K562 (cell line): ENCODE data around the gene PARD6A. TPM values are rescaled to one million over a fixed set of nuclear protein-coding genes. Genes with fewer than 3 reads are reported as not detected.

Source experiments
- ATAC-seq: fragments of 200-7000 bp; cut with Tn5 transposase; 3 replicates; pipeline ENCODE4 v1.9.1; 2020; ENCODE audit warnings: moderate library complexity
- BruUV-seq: library from RNA; stranded (reverse); fragments of 400-500 nt; replicated peaks from 2 replicates; lab custom pipeline; 2021; lab: Mats Ljungman, UMichigan
- CTCF ChIA-PET: fragments of 300-600 bp; formaldehyde crosslinking; extraction: SDS; loops from one replicate; lab custom pipeline; 2021; ENCODE audit warnings: low intra/inter-chr PET ratio; lab: Yijun Ruan, JAX
- POLR2A ChIA-PET: fragments of 300-600, 350-650 bp; sonication (Branson Sonifier 250); formaldehyde crosslinking; extraction: SDS; loops from one replicate; lab custom pipeline; 2021; ENCODE audit warnings: antibody characterized with exemption, inconsistent platforms; lab: Yijun Ruan, JAX
- DNase-seq, 4 experiments: peaks; one replicate each; pipeline versions ENCODE4 v3.0.0 to v3.0.0-alpha.2; 2011 to 2018; ENCODE audit warnings: low spot score in 3 of 4, mixed read lengths in 3 of 4; ENCODE audit errors: extremely low read depth in 1 of 4
- FAIRE-seq: peaks from 2 replicates; lab custom pipeline; 2011; peaks lifted over from hg19 to GRCh38; lab: Jason Lieb, UNC
- H2AFZ ChIP-seq: 2 replicates; pipeline ENCODE4 v1.6.0; 2011; ENCODE audit warnings: low read depth, low read length, control low read depth, inconsistent platforms
- H3K27ac ChIP-seq: fragments of 200-600 bp; 3 replicates; pipeline ENCODE4 v1.8.0; 2011; ENCODE audit warnings: low read depth, mild to moderate bottlenecking, control low read depth, inconsistent platforms, low read length, moderate library complexity, mixed read lengths; ENCODE audit errors: extremely low read depth
- H3K27me3 ChIP-seq, 2 experiments: fragments of 300-600 bp in 1 of 2; 2 replicates in 1 of 2; 3 replicates in 1 of 2; pipeline versions ENCODE4 v1.6.0 to v1.8.0; 2011; ENCODE audit warnings: inconsistent platforms in 2 of 2, low read length in 2 of 2, mild to moderate bottlenecking in 1 of 2, mixed read lengths in 1 of 2, moderate library complexity in 1 of 2; ENCODE audit not compliant: control insufficient read depth in 2 of 2, insufficient read depth in 2 of 2
- H3K36me3 ChIP-seq: fragments of 300-600 bp; 3 replicates; pipeline ENCODE4 v1.8.0; 2011; ENCODE audit warnings: mild to moderate bottlenecking, low read length, inconsistent platforms; ENCODE audit not compliant: control insufficient read depth, insufficient read depth
- H3K4me1 ChIP-seq, 2 experiments: fragments of 200-600 bp in 1 of 2; replicated peaks in 1 of 2; 2 replicates in 1 of 2; 3 replicates in 1 of 2; pipeline versions ENCODE4 v1.5.1 to v1.8.0; 2011; ENCODE audit warnings: inconsistent platforms in 2 of 2, low read length in 2 of 2, mild to moderate bottlenecking in 1 of 2, mixed read lengths in 1 of 2, moderate library complexity in 1 of 2; ENCODE audit not compliant: control insufficient read depth in 2 of 2, insufficient read depth in 2 of 2
- H3K4me2 ChIP-seq: 2 replicates; pipeline ENCODE4 v1.6.1; 2011; ENCODE audit warnings: low read length, control low read depth, inconsistent platforms, mixed read lengths; ENCODE audit not compliant: insufficient read depth
- H3K4me3 ChIP-seq: fragments of 200-600 bp; sonication (generic), shearing (Covaris generic); 2 replicates; pipeline ENCODE4 v1.5.1; 2016; ENCODE audit warnings: control low read depth, inconsistent platforms
- H3K79me2 ChIP-seq: fragments of 200-600 bp; 3 replicates; pipeline ENCODE4 v1.8.0; 2011; ENCODE audit warnings: low read length, inconsistent platforms; ENCODE audit not compliant: control insufficient read depth, insufficient read depth
- H3K9ac ChIP-seq, 2 experiments: 2 replicates each; pipeline versions ENCODE4 v1.6.0 to v1.6.1; 2011; ENCODE audit warnings: low read depth in 2 of 2, low read length in 2 of 2, control low read depth in 1 of 2, inconsistent platforms in 1 of 2, mild to moderate bottlenecking in 1 of 2, mixed read lengths in 1 of 2; ENCODE audit not compliant: insufficient read depth in 1 of 2
- H3K9me1 ChIP-seq: one replicate; pipeline ENCODE4 v1.6.0; 2011; ENCODE audit warnings: inconsistent platforms, mild to moderate bottlenecking, low read length, moderate library complexity; ENCODE audit not compliant: control insufficient read depth, insufficient read depth
- H3K9me3 ChIP-seq: replicated peaks from 2 replicates; pipeline ENCODE4 v1.5.1; 2011; ENCODE audit warnings: low read depth, low read length, inconsistent platforms; ENCODE audit not compliant: control insufficient read depth, insufficient read depth
- H4K20me1 ChIP-seq: replicated peaks from 2 replicates; pipeline ENCODE4 v1.6.1; 2011; ENCODE audit warnings: low read length, inconsistent platforms, mixed read lengths; ENCODE audit not compliant: control insufficient read depth, insufficient read depth
- ATF7 ChIP-seq: fragments of 450-650 bp; IDR thresholded peaks from 2 replicates; pipeline ENCODE4 v1.7.1; 2014; ENCODE audit warnings: mild to moderate bottlenecking, moderate library complexity
- BCOR ChIP-seq: fragments of 450-650 bp; IDR thresholded peaks from 2 replicates; pipeline ENCODE4 v1.6.1; 2016
- CREM ChIP-seq: IDR thresholded peaks from 2 replicates; pipeline ENCODE4 v1.6.1; 2014; ENCODE audit warnings: antibody characterized with exemption, low read depth
- DIDO1 ChIP-seq: fragments of 450-650 bp; IDR thresholded peaks from 2 replicates; pipeline ENCODE4 v1.6.1; 2016; ENCODE audit warnings: low read depth, missing biosample characterization, missing genetic modification characterization
- E2F3 ChIP-seq: fragments of 250-450 bp; sonication (Bioruptor Pico); IDR thresholded peaks from 2 replicates; pipeline ENCODE4 v1.4.0; 2020; ENCODE audit warnings: mild to moderate bottlenecking
- FOXM1 ChIP-seq, 2 experiments: fragments of 450-650 bp in 1 of 2; sonication (generic) in 1 of 2; formaldehyde crosslinking in 1 of 2; IDR thresholded peaks; 2 replicates each; pipeline versions ENCODE4 v1.6.1 to v1.9.0; 2017 to 2022; ENCODE audit warnings: low read depth in 2 of 2, mild to moderate bottlenecking in 2 of 2, missing genetic modification reagents in 1 of 2, moderate library complexity in 1 of 2
- GABPB1 ChIP-seq: sonication (generic); formaldehyde crosslinking; IDR thresholded peaks from 2 replicates; pipeline ENCODE4 v1.8.0; 2022; ENCODE audit warnings: mild to moderate bottlenecking, missing genetic modification reagents
- NCOA6 ChIP-seq: fragments of 450-650 bp; IDR thresholded peaks from 2 replicates; pipeline ENCODE4 v1.6.1; 2017; ENCODE audit warnings: mild to moderate bottlenecking
- RFX5 ChIP-seq: IDR thresholded peaks from 2 replicates; pipeline ENCODE4 v1.6.1; 2011; ENCODE audit warnings: low read depth, mild to moderate bottlenecking, improper control_type of control experiment, low read length
- SNRNP70 ChIP-seq: fragments of 200-400 bp; formaldehyde crosslinking; optimal IDR thresholded peaks from 2 replicates; pipeline ENCODE3; 2017; ENCODE audit warnings: low read depth, low read length
- SOX6 ChIP-seq: fragments of 450-650 bp; IDR thresholded peaks from 2 replicates; pipeline ENCODE4 v1.6.1; 2014; ENCODE audit warnings: mild to moderate bottlenecking
- SUPT5H ChIP-seq: fragments of 450-650 bp; IDR thresholded peaks from 2 replicates; pipeline ENCODE4 v1.6.1; 2016
- TEAD1 ChIP-seq, 2 experiments: fragments of 450-650 bp in 1 of 2; sonication (generic) in 1 of 2; formaldehyde crosslinking; IDR thresholded peaks; 2 replicates each; pipeline versions ENCODE4 v1.4.0 to v1.8.0; 2020 to 2022; ENCODE audit warnings: mild to moderate bottlenecking in 2 of 2, missing genetic modification reagents in 1 of 2
- ZFPM2 ChIP-seq: fragments of 250-450 bp; sonication (Bioruptor Pico); IDR thresholded peaks from 2 replicates; pipeline ENCODE4 v1.5.1; 2022; ENCODE audit warnings: mild to moderate bottlenecking
- WGBS: fragments of 100-300 bp; shearing (Covaris generic); methylation state at CpG from one replicate; pipeline ENCODE4 v1.1.6; 2016; ENCODE audit warnings: low coverage, mixed read lengths; ENCODE audit not compliant: insufficient coverage; ENCODE audit errors: missing lambda C conversion rate; 5-methylcytosine and 5-hydroxymethylcytosine counted together
- in situ Hi-C: fragments of 300-500 bp; cut with MboI; formaldehyde crosslinking; loops from 4 replicates; pipeline ENCODE4 v1.15.0; 2018; ENCODE audit warnings: inconsistent platforms, mixed read lengths
- intact Hi-C: fragments of 100-400 bp; cut with micrococcal nuclease; formaldehyde crosslinking; loops from 2 replicates; pipeline ENCODE4 v1.14.2; 2022
- polyA plus RNA-seq, 8 experiments: library from polyadenylated mRNA; depleted of rRNA in 4 of 8; stranded (reverse) in 5 of 8; unstranded in 3 of 8; fragments of >200 nt; fragmentation: Nextera tagmentation in 2 of 8; fragmentation: Illumina TruSeq in 1 of 8; extraction: Ambion mirVana in 2 of 8; extraction: Trizol in 1 of 8; gene quantifications; 2 replicates each; pipeline versions ENCODE4 v1.2.1 to v1.2.3, GENCODE V29; 2011 to 2014; ENCODE audit warnings: inconsistent platforms in 1 of 8, missing spikeins in 1 of 8
- total RNA-seq, 7 experiments: library from RNA; depleted of rRNA in 6 of 7; stranded (reverse); fragments of >200 nt in 6 of 7; fragmentation: Illumina TruSeq in 2 of 7; extraction: Trizol in 2 of 7; gene quantifications; 2 replicates each; pipeline versions ENCODE4 v1.2.1 to v1.2.3, GENCODE V29; 2011 to 2021; ENCODE audit warnings: low replicate concordance in 1 of 7
- TF ChIP-seq, protein P1 (sequence below): fragments of 150-350 bp; conservative IDR thresholded peaks from 2 replicates; pipeline ENCODE4 v1.6.1; 2014; ENCODE audit warnings: low read length
- TF ChIP-seq, protein P2 (sequence below): fragments of 450-650 bp; formaldehyde crosslinking; conservative IDR thresholded peaks from 2 replicates; pipeline ENCODE4 v1.4.0; 2022; ENCODE audit warnings: mild to moderate bottlenecking, missing genetic modification characterization
- TF ChIP-seq, protein P3 (sequence below): fragments of 450-650 bp; IDR thresholded peaks from 2 replicates; pipeline ENCODE4 v1.6.1; 2018; ENCODE audit not compliant: partially characterized antibody

The PARD6A gene
- total and polyA plus RNA-seq, 9 of the 15 experiments (the other 6 are each of a cell fraction or from before 2014, with no cell fraction given): 0.04 to 2.0 (median 0.44) TPM

DNA sequence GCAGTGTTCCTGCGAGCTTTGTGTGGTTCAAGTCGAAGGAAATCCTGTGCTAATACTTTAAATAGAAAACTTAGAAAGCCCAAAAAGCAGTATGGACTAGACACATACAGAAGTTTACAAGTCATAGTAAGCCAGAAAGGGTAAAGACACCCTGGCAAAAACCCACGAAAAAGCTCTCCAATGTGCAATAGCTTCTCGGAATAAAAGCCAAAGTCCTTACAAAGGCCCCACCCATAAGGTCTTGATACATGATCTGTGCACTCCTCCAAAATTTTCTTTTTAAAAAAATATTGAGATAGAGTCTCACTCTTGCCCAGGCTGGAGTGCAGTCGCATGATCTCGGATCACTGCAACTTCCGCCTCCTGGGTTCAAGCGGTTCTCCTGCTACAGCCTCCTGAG lies 16.2 kb downstream of the PARD6A start:
- Histone ChIP-seq H3K4me1 (peaks cover 0 to 5% of the 10 kb centered on the region in 2 experiments; a peak in 3 of 5 replicates), H3K79me2 (no peaks in the 10 kb centered on the region), H3K9ac (no peak overlapping the region), H3K4me2 (no peak overlapping the region), H3K27ac (no peak overlapping the region), H3K9me1 (peaks cover 2% of the 10 kb centered on the region), H3K9me3 (no peaks in the 10 kb centered on the region), H3K4me3 (no peak overlapping the region), H3K27me3 (no peaks in the 10 kb centered on the region), H2AFZ (no peak overlapping the region), H4K20me1 (0 out of 2 replicates have a peak, but pooled peaks cover 3% of the 10 kb centered on the region), H3K36me3 (peaks cover 3% of the 10 kb centered on the region; the same call in 1 of the 3 replicates)
- intact Hi-C loops (no loop called here), in situ Hi-C loops (loop anchor here (10.0 kb wide), 1 partner anchor 368 kb away; no protein-coding TSS in a partner anchor)
- ChIA-PET POLR2A (interaction anchor here (0.6 to 0.8 kb wide), 4 partner anchors 10 to 627 kb away, joined by 3 read pairs; no protein-coding TSS in a partner anchor), CTCF (no interaction called here)
- no peak for ATAC-seq
- WGBS: 72% methylated on average over 8 of the region's 8 CpGs
- no peak for FAIRE-seq
- no TSS peak for BruUV-seq
- no peak for DNase-seq
- TF ChIP-seq E2F3 (CRISPR knock-in tag): no peak
- TF ChIP-seq BCOR: no peak
- TF ChIP-seq DIDO1: no peak
- no peak for TF ChIP-seq SOX6
- no peak for TF ChIP-seq TEAD1 (CRISPR knock-in tag; IDR thresholded peaks at IDR 0.05)
- no peak for TF ChIP-seq SNRNP70
- no peak for TF ChIP-seq ATF7
- no peak for TF ChIP-seq ZFPM2 (CRISPR knock-in tag)
- no peak for TF ChIP-seq FOXM1 (IDR thresholded peaks at IDR 0.05; ENCODE audit: low read depth)
- no peak for TF ChIP-seq FOXM1 (CRISPR knock-in tag; IDR thresholded peaks at IDR 0.05; ENCODE audit: low read depth)
- no peak for TF ChIP-seq SUPT5H
- TF ChIP-seq, protein P1, sequence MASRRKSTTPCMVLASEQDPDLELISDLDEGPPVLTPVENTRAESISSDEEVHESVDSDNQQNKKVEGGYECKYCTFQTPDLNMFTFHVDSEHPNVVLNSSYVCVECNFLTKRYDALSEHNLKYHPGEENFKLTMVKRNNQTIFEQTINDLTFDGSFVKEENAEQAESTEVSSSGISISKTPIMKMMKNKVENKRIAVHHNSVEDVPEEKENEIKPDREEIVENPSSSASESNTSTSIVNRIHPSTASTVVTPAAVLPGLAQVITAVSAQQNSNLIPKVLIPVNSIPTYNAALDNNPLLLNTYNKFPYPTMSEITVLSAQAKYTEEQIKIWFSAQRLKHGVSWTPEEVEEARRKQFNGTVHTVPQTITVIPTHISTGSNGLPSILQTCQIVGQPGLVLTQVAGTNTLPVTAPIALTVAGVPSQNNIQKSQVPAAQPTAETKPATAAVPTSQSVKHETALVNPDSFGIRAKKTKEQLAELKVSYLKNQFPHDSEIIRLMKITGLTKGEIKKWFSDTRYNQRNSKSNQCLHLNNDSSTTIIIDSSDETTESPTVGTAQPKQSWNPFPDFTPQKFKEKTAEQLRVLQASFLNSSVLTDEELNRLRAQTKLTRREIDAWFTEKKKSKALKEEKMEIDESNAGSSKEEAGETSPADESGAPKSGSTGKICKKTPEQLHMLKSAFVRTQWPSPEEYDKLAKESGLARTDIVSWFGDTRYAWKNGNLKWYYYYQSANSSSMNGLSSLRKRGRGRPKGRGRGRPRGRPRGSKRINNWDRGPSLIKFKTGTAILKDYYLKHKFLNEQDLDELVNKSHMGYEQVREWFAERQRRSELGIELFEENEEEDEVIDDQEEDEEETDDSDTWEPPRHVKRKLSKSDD: no peak
- TF ChIP-seq, protein P2, sequence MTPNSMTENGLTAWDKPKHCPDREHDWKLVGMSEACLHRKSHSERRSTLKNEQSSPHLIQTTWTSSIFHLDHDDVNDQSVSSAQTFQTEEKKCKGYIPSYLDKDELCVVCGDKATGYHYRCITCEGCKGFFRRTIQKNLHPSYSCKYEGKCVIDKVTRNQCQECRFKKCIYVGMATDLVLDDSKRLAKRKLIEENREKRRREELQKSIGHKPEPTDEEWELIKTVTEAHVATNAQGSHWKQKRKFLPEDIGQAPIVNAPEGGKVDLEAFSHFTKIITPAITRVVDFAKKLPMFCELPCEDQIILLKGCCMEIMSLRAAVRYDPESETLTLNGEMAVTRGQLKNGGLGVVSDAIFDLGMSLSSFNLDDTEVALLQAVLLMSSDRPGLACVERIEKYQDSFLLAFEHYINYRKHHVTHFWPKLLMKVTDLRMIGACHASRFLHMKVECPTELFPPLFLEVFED (CRISPR knock-in tag): no peak
- no peak for TF ChIP-seq GABPB1 (CRISPR knock-in tag)
- TF ChIP-seq NCOA6: no peak
- TF ChIP-seq CREM: no peak
- no peak for TF ChIP-seq RFX5
- TF ChIP-seq, protein P3, sequence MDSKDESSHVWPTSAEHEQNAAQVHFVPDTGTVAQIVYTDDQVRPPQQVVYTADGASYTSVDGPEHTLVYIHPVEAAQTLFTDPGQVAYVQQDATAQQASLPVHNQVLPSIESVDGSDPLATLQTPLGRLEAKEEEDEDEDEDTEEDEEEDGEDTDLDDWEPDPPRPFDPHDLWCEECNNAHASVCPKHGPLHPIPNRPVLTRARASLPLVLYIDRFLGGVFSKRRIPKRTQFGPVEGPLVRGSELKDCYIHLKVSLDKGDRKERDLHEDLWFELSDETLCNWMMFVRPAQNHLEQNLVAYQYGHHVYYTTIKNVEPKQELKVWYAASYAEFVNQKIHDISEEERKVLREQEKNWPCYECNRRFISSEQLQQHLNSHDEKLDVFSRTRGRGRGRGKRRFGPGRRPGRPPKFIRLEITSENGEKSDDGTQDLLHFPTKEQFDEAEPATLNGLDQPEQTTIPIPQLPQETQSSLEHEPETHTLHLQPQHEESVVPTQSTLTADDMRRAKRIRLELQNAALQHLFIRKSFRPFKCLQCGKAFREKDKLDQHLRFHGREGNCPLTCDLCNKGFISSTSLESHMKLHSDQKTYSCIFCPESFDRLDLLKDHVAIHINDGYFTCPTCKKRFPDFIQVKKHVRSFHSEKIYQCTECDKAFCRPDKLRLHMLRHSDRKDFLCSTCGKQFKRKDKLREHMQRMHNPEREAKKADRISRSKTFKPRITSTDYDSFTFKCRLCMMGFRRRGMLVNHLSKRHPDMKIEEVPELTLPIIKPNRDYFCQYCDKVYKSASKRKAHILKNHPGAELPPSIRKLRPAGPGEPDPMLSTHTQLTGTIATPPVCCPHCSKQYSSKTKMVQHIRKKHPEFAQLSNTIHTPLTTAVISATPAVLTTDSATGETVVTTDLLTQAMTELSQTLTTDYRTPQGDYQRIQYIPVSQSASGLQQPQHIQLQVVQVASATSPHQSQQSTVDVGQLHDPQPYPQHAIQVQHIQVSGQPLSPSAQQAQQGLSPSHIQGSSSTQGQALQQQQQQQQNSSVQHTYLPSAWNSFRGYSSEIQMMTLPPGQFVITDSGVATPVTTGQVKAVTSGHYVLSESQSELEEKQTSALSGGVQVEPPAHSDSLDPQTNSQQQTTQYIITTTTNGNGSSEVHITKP: no peak
